GM23338 (cell line): ENCODE data around the gene TPST1. TPM values are rescaled to one million over a fixed set of nuclear protein-coding genes. Genes with fewer than 3 reads are reported as not detected.
"Not testable (repeated sequence)": the region's sequence is repeated elsewhere in the genome, so short reads cannot be mapped to it uniquely, and the experiment has no call there.

ENCODE experiments used
- ATAC-seq: fragments of 200-7000 bp; cut with Tn5 transposase; 3 replicates; pipeline ENCODE4 v1.9.1; 2020
- DNase-seq: peaks from one replicate; pipeline ENCODE4 v3.0.0-alpha.2; 2015; ENCODE audit warnings: low spot score
- H2AFZ ChIP-seq: fragments of 200-600 bp; sonication (generic); 2 replicates; pipeline ENCODE4 v1.8.0; 2016; ENCODE audit warnings: antibody characterized with exemption, mild to moderate bottlenecking, moderate library complexity
- H3F3A ChIP-seq: fragments of 200-600 bp; sonication (generic); replicated peaks from 2 replicates; pipeline ENCODE4 v1.8.0; 2017; ENCODE audit warnings: antibody characterized with exemption, mixed run types, low read depth
- H3K27ac ChIP-seq: fragments of 200-600 bp; sonication (generic); 2 replicates; pipeline ENCODE4 v1.6.1; 2016; ENCODE audit warnings: low read depth
- H3K27me3 ChIP-seq: fragments of 200-600 bp; sonication (generic); 2 replicates; pipeline ENCODE4 v1.8.0; 2016; ENCODE audit warnings: mild to moderate bottlenecking, mixed run types, moderate library complexity; ENCODE audit not compliant: insufficient read depth
- H3K36me3 ChIP-seq: fragments of 200-600 bp; sonication (generic); 2 replicates; pipeline ENCODE4 v1.8.0; 2016; ENCODE audit warnings: mild to moderate bottlenecking; ENCODE audit not compliant: insufficient read depth
- H3K4me1 ChIP-seq: fragments of 200-600 bp; sonication (generic); 2 replicates; pipeline ENCODE4 v1.8.0; 2016; ENCODE audit warnings: mild to moderate bottlenecking, moderate library complexity; ENCODE audit not compliant: insufficient read depth
- H3K4me2 ChIP-seq: fragments of 200-600 bp; sonication (generic); 2 replicates; pipeline ENCODE4 v1.7.1; 2017; ENCODE audit warnings: mixed run types
- H3K4me3 ChIP-seq: fragments of 200-600 bp; sonication (generic); 2 replicates; pipeline ENCODE4 v1.6.1; 2016; ENCODE audit warnings: mixed run types
- H3K79me2 ChIP-seq: fragments of 200-600 bp; sonication (generic); replicated peaks from 2 replicates; pipeline ENCODE4 v1.8.0; 2017; ENCODE audit warnings: mild to moderate bottlenecking; ENCODE audit not compliant: insufficient read depth
- H3K9me2 ChIP-seq: fragments of 200-600 bp; sonication (generic); 2 replicates; pipeline ENCODE4 v1.8.0; 2017; ENCODE audit not compliant: insufficient read depth
- H4K20me1 ChIP-seq: fragments of 200-600 bp; sonication (generic); replicated peaks from 2 replicates; pipeline ENCODE4 v1.8.0; 2017; ENCODE audit warnings: mild to moderate bottlenecking; ENCODE audit not compliant: insufficient read depth
- H3K27ac Mint-ChIP-seq: 2 replicates; pipeline ENCODE4 v1.8.0; 2020; ENCODE audit warnings: inconsistent platforms, mild to moderate bottlenecking, moderate library complexity, mixed read lengths
- H3K27me3 Mint-ChIP-seq: 3 replicates; pipeline ENCODE4 v1.8.0; 2022; ENCODE audit warnings: low read depth, mild to moderate bottlenecking, moderate library complexity, mixed read lengths, inconsistent platforms; ENCODE audit not compliant: insufficient read depth, poor library complexity
- H3K36me3 Mint-ChIP-seq: 3 replicates; pipeline ENCODE4 v1.8.0; 2021; ENCODE audit warnings: low read depth, mild to moderate bottlenecking, inconsistent platforms, moderate library complexity, mixed read lengths
- H3K4me1 Mint-ChIP-seq: 3 replicates; pipeline ENCODE4 v1.8.0; 2020; ENCODE audit warnings: mild to moderate bottlenecking, inconsistent platforms, mixed read lengths
- H3K4me3 Mint-ChIP-seq: 3 replicates; pipeline ENCODE4 v1.8.0; 2021; ENCODE audit warnings: moderate library complexity, mild to moderate bottlenecking, inconsistent platforms, mixed read lengths
- H3K9me3 Mint-ChIP-seq: 3 replicates; pipeline ENCODE4 v1.8.0; 2020; ENCODE audit warnings: moderate library complexity, mild to moderate bottlenecking, inconsistent platforms, mixed read lengths
- CREB1 ChIP-seq: fragments of 250-450 bp; sonication (Bioruptor Pico); IDR thresholded peaks from 2 replicates; pipeline ENCODE4 v1.5.0; 2020; ENCODE audit warnings: low read depth, mild to moderate bottlenecking, moderate library complexity
- NANOG ChIP-seq: IDR thresholded peaks from 2 replicates; pipeline ENCODE4 v1.6.1; 2016; ENCODE audit warnings: antibody characterized with exemption, borderline replicate concordance
- POLR2AphosphoS5 ChIP-seq: IDR thresholded peaks from 2 replicates; pipeline ENCODE4 v1.6.1; 2016; ENCODE audit warnings: antibody characterized with exemption, low read depth
- STAT1 ChIP-seq: IDR thresholded peaks from one replicate; pipeline ENCODE4 v1.6.1; 2016; ENCODE audit warnings: antibody characterized with exemption; ENCODE audit not compliant: unreplicated experiment
- ZNF462 ChIP-seq: fragments of 250-450 bp; sonication (Bioruptor Pico); IDR thresholded peaks from 2 replicates; pipeline ENCODE4 v1.5.0; 2020; ENCODE audit warnings: mild to moderate bottlenecking, moderate library complexity
- long read RNA-seq: library from polyadenylated mRNA; unstranded; transcript quantifications from one replicate; pipeline ENCODE4 v2.0.0, GENCODE V29; 2020; ENCODE audit not compliant: unreplicated experiment
- polyA plus RNA-seq: library from polyadenylated mRNA; unstranded; fragments of >200 nt; fragmentation: Nextera tagmentation; extraction: Ambion mirVana; gene quantifications from 2 replicates; pipeline ENCODE4 v1.2.1, GENCODE V29; 2016
- total RNA-seq: library from RNA; depleted of rRNA; stranded (reverse); fragments of >200 nt; shearing (Covaris generic); gene quantifications from 2 replicates; pipeline ENCODE4 v1.2.3, GENCODE V29; 2014; rRNA removed
- TF ChIP-seq, protein P1 (sequence below), 2 experiments: fragments of 200-600 bp in 1 of 2; sonication (generic) in 1 of 2; conservative IDR thresholded peaks; 2 replicates each; pipeline versions ENCODE4 v1.5.1 to v1.6.1; 2016 to 2017; ENCODE audit warnings: antibody characterized with exemption in 2 of 2, low read depth in 2 of 2, mild to moderate bottlenecking in 2 of 2, moderate library complexity in 1 of 2

TPST1 gene
- 19.2 and 20.4 TPM in 2 replicates for total RNA-seq
- 8.8 and 10.7 TPM in 2 replicates for polyA plus RNA-seq
- long read RNA-seq, transcript TPST1-201 (6 exons, 2,116 nt) = major isoform, 7 of 20 reads
- long read RNA-seq, partial matches to known transcripts = 4 of 20 reads
- long read RNA-seq, other reads (novel, unspliced or antisense) = 9 of 20 reads

DNA sequence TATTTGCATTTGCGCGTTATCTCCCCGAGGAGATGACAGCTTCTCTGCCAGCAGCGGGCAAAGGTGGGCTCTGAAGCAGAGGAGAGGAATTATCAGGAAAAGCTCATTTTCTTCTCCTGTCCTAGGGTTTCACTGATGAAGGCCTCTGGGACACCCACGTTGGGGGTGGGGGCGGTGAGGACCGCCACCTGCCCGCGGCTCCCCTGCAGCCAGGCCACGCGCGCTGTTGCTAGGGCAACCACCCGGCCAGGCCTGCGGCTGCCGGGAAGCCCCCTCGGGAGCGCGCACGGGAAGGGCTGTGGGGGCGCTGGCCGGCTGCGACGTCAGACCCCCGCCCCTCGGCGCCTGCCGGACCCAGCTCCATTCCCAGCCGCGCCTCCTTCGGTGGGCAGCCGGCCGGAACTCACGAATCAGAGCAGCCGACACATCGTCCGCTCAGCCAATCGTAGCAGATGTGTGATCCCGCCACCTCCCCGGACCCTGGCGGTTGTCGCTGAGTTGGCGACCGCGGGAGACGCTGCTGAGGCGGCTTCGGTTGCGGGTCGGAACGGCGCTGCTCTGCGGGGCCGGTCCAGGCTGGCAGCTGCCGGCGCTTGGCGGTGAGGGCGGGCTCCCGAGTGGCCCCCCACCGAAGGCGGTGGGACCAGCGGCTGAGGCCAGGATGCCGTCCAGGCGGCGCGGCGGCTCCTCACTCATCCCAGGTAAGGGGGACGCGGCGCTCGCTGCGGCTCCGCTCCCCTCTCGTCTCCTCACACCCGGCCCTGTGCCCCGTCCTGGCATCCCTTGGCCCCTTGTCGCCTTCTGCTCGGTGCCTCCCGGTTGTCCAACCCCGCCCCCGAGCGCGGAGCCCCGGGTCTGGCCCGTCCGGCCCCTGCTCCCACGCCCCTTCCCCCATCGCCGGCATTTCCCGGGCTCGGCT is at the start of gene TPST1:
TPST1 (plus strand) TSS at position 513 of the 919 bp plus-strand sequence. CDS start 35,092 bp downstream, outside the sequence.
- peaks cover 12% of the 10 kb centered on the region for H3K4me1 Mint-ChIP-seq
- Histone ChIP-seq H3K4me1 (peaks cover 11% of the 10 kb centered on the region), H3K27me3 (no peaks in the 10 kb centered on the region), H4K20me1 (peaks cover 9% of the 10 kb centered on the region), H3K4me2 (peak within 1 kb of the TSS; percentile 94), H3K36me3 (no peaks in the 10 kb centered on the region), H3K9me2 (no peaks in the 10 kb centered on the region), H3F3A (no peaks in the 10 kb centered on the region), H2AFZ (peak within 1 kb of the TSS; percentile 95), H3K4me3 (peak within 1 kb of the TSS; percentile 96), H3K27ac (no peak within 1 kb of the TSS), H3K79me2 (peaks cover 38% of the 10 kb centered on the region)
- H3K27me3 Mint-ChIP-seq = peaks cover 4% of the 10 kb centered on the region
- TF ChIP-seq, protein P1, sequence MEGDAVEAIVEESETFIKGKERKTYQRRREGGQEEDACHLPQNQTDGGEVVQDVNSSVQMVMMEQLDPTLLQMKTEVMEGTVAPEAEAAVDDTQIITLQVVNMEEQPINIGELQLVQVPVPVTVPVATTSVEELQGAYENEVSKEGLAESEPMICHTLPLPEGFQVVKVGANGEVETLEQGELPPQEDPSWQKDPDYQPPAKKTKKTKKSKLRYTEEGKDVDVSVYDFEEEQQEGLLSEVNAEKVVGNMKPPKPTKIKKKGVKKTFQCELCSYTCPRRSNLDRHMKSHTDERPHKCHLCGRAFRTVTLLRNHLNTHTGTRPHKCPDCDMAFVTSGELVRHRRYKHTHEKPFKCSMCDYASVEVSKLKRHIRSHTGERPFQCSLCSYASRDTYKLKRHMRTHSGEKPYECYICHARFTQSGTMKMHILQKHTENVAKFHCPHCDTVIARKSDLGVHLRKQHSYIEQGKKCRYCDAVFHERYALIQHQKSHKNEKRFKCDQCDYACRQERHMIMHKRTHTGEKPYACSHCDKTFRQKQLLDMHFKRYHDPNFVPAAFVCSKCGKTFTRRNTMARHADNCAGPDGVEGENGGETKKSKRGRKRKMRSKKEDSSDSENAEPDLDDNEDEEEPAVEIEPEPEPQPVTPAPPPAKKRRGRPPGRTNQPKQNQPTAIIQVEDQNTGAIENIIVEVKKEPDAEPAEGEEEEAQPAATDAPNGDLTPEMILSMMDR (conservative IDR thresholded peaks at IDR 0.05; ENCODE audit: low read depth in 2 of 2) = peak; percentile 24 to 43; a peak in 2 of 4 replicates
- peak; percentile 86 for TF ChIP-seq CREB1 (CRISPR knock-in tag)
- TF ChIP-seq POLR2AphosphoS5 = peak; percentile 96
- no peak for TF ChIP-seq NANOG
- ATAC-seq (peak; percentile 92), DNase-seq (peak; percentile 96)
- H3K4me3 Mint-ChIP-seq = peak within 1 kb of the TSS; percentile 80
- H3K27ac Mint-ChIP-seq = peak within 1 kb of the TSS; percentile 86; the same call in 1 of the 2 replicates
- H3K36me3 Mint-ChIP-seq = no peaks in the 10 kb centered on the region; the same call in 2 of the 3 replicates
- no peaks in the 10 kb centered on the region; the same call in 2 of the 3 replicates for H3K9me3 Mint-ChIP-seq

GRCh38 chr7:66156035-66156434 is 49.1 kb upstream of the TPST1 start:
- H2AFZ ChIP-seq, H3F3A ChIP-seq, H3K27me3 ChIP-seq, H3K27ac ChIP-seq, H3K9me3 Mint-ChIP-seq, ATAC-seq, H3K36me3 ChIP-seq, DNase-seq, H3K9me2 ChIP-seq, H3K79me2 ChIP-seq, H3K4me3 Mint-ChIP-seq, H3K4me3 ChIP-seq, H3K4me2 ChIP-seq, H3K27ac Mint-ChIP-seq: not testable (repeated sequence)
- H3K36me3 Mint-ChIP-seq = peaks cover 54% of the 10 kb centered on the region
- H3K4me1 Mint-ChIP-seq = peaks cover 18% of the 10 kb centered on the region
- Histone ChIP-seq H3K4me1 (peaks cover 13% of the 10 kb centered on the region; the same call in 1 of the 2 replicates), H4K20me1 (peaks cover 10% of the 10 kb centered on the region)
- peaks cover 11% of the 10 kb centered on the region for H3K27me3 Mint-ChIP-seq

- peaks cover 50% of the 10 kb centered on the region for H3K36me3 Mint-ChIP-seq
- Histone ChIP-seq H3K4me2 (no peak overlapping the region), H3F3A (0 out of 2 replicates have a peak, but pooled peaks cover 3% of the 10 kb centered on the region), H3K27ac (no peak overlapping the region), H3K4me3 (no peak overlapping the region), H3K79me2 (no peaks in the 10 kb centered on the region), H2AFZ (no peak overlapping the region), H3K36me3 (no peaks in the 10 kb centered on the region; the same call in 1 of the 2 replicates), H3K4me1 (peaks cover 11% of the 10 kb centered on the region; the same call in 1 of the 2 replicates), H3K9me2 (no peaks in the 10 kb centered on the region), H4K20me1 (peaks cover 10% of the 10 kb centered on the region), H3K27me3 (no peaks in the 10 kb centered on the region)
- ATAC-seq (no peak), DNase-seq (no peak)
- peaks cover 7% of the 10 kb centered on the region for H3K27me3 Mint-ChIP-seq
- peaks cover 4% of the 10 kb centered on the region; the same call in 2 of the 3 replicates for H3K9me3 Mint-ChIP-seq
- peaks cover 15% of the 10 kb centered on the region for H3K4me1 Mint-ChIP-seq
- H3K27ac Mint-ChIP-seq = no peak overlapping the region
- H3K4me3 Mint-ChIP-seq = no peak overlapping the region
- TF ChIP-seq STAT1 = no peak
- no peak for TF ChIP-seq ZNF462 (CRISPR knock-in tag)
Observed at GRCh38 chr7:66157060-66157459, 48.1 kb upstream of the TPST1 start.
